ENCODE results near the gene CROT.
"Not testable (repeated sequence)": the region's sequence is repeated elsewhere in the genome, so short reads cannot be mapped to it uniquely, and the experiment has no call there.

The CROT gene

GRCh38 chr7:87345166-87345927 is at the start of gene CROT:
CROT (plus strand) TSS chr7:87345664; CDS start chr7:87349069, 3,405 bp downstream.
- peak; percentile 88 to 93 for DNase-seq

- no peak for DNase-seq
Measured at GRCh38 chr7:87300756-87301155, 44.7 kb upstream of the CROT start.

DNA sequence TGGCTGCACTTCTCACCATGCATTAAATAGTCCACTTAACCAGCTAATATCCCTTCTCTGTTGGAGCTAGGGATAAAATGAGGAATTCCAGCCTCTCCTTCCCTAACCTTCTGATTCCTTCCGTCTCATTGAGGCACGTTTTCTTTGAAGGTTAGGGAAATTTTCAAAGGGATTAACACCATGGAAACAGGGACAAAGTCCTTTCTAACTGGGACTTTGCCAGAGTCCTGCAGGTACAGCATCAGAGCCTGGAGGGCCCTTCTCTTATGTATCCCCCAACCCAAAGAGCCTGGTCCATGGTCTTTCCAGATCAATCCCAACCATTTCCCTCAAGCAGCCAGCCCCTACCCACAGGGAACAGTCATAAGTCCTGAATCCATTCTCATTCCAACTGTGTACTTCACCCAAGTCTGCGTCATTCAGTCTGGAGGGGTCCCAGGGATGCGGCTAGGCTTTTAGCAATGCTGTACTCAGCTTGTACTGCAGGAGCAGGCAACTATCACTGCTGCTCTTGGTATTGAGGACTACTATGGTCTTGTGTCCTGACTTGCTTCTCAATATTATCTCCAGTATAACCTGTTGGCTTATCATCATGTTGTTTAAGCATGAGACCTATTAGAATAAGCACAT is 34.6 kb upstream of the CROT start:
- no peak for DNase-seq

DNA sequence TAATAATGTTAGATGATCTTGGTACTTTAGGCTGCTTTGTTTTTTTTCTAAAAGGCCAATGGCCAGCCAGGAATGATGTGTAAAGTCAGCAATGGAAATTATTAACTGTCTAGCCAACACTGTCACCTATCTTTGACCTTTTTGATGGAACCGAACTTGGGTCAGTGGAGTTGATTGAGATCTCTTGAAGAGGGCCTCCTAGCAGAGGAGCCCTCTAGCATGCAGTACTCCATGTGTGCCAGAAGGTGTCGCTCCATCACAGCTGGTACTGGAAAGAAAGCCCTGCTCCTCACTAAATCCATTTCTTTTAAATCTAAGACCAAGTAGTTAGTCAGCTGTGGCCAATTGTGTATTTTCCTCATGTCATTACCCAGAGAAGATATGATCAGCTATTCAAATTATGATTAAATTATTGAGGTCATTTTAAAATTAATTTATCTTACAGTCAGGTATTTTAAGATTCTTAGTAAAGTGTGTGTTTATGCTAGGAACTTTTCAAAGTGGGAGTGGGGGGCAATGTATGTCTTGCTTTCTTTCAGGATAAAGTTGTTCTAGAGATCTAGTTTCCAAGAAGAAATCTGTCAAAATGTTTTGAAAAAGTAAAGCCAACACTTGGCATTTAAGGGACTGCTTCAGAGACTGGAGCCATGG is 33.1 kb upstream of the CROT start:
- peak; percentile 36 to 79 for DNase-seq

DNA sequence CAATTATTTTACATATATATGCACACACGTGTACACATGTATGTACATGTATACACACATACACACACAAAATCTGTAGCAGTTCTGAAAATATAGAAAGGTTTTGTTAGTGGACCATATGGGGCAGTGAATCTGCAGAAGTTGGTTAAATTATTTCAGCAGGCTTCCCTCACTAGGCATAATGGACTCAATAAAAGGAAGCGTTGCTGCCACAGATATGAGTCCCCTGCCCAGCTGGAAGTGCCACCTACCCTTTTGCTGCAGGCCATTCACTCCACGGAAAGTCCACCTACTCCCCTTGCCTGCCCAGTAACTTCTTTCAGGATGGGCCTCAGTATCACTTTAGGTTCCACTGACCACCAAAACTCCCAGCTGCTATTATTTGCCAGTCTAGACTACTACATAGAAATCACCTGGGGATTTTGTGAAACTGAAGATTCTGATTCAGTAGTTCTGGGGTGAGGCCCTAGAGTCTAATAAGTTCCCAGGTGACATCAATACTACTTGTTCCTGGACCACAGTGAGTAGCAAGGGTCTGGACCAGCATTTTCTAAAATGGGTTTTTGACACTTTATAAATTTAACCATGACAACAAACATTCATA is 29.3 kb upstream of the CROT start:
- no peak for DNase-seq

- peak in 1 of 2 donors; percentile 3 for DNase-seq
Measured at GRCh38 chr7:87316846-87317552, 28.5 kb upstream of the CROT start.

GRCh38 chr7:87317691-87318245 is 27.7 kb upstream of the CROT start:
- DNase-seq = no peak

DNA sequence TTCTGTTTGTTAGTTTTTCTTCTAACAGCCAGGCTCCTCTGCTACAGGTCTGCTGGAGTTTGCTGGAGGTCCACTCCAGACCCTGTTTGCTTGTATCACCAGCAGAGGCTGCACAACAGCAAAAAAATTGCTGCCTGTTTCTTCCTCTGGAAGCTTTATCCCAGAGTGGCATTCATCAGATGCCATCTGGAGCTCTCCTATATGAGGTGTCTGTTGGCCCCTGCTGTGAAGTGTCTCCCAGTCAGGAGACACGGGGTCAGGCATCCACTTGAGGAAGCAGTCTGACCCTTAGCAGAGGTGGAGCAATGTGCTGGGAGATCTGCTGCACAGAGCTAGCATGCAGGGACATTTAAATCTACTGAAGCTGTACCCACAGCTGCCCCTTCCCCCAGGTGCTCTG is 26.7 kb upstream of the CROT start:
- DNase-seq = no peak

GRCh38 chr7:87319154-87319581 is 26.3 kb upstream of the CROT start:
- DNase-seq = not testable (repeated sequence)

- no peak for DNase-seq
Measured at GRCh38 chr7:87322912-87323311, 22.6 kb upstream of the CROT start.

GRCh38 chr7:87325576-87326370 is 19.7 kb upstream of the CROT start:
- DNase-seq = no peak

DNA sequence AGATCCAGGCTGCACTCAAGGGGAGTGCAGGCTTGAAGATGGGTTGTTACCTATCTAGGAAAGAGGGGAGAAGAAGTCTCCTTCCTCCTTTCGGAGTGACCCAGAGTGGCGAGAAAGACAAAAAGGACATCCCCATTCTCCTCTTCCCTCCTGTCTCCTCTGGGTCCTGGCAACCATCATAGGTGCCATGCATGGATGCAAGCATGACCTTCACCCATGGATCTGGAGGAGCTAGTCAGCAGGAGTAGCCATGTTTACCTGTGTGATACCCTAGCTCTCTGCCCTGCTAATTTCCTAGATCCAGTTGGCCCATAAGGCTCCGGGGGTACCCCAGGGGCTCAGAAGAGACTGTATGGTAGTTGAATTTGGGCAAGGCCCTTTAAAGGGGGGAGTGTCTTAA is 17.2 kb upstream of the CROT start:
- no peak for DNase-seq

GRCh38 chr7:87330316-87330715 is 15.1 kb upstream of the CROT start:
- DNase-seq = no peak

DNA sequence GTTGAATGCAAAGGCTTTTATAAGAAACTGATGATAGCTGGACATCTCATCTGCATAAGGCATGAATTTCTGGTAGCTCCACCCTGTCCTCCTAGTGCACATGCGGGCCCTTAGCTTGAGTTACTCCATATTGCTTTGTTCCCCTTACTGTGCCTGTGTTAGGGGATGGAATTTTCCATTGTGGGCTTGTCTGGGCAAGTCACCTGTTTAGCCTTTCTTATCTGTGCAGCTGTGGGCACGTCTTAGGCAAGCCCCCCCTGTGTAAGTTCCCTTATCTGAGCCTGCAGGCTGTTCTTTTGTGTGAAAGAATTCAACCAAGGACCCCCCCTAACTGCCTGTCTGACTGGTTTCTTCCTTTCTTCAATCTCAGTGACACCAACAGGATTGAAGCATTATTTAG is 14.5 kb upstream of the CROT start:
- no peak for DNase-seq

DNA sequence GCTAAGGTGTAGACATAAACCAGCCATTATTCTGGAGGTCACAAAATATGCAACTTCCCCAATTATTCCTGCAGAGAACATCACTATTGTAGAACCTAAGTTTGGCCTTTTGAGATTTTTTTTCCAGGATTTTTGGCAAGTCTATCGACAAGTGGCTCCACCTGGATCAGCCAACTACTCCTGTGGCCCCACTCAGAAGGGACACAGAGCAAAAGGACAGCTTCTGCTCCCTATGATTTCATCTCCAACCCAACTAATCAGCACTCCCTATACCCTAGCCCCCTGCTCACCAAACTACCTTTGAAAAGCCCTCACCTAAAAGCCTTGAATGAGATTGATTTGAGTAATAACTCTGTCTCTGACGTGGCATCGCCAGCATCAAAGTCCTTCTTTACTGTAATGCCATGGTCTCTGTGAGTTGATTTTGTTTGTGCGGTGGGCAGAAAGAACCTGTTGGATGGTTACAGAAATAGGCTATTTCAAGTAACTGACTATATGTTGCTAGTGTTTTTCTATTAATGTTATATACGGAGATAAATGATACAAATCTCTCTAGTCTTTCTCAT is 13.7 kb upstream of the CROT start:
- no peak for DNase-seq

DNA sequence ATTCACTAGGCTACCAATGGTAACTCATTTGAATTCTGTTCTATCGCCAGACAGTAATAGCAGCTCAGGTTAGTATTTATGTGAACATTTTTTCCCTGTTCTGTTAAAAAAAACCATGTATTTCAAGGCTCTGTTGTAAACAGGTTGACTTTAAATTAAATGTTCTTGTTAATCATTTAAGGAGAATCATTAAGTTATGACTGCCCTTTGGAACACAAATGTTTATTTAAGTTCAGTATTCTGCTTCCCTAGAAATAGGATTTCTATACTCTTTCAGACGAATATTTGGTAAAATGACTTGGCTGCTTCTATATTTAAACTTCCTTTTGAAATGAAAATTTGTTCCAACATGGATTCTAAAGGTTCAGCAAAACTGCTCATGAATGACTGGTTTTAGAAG is 13.1 kb upstream of the CROT start:
- no peak for DNase-seq

GRCh38 chr7:87336136-87336535 is 9.3 kb upstream of the CROT start:
- no peak for DNase-seq

GRCh38 chr7:87337331-87337730 is 8.1 kb upstream of the CROT start:
- DNase-seq = no peak

- no peak for DNase-seq
Measured at GRCh38 chr7:87339373-87339897, 6.0 kb upstream of the CROT start.

- no peak for DNase-seq
Measured at GRCh38 chr7:87341441-87341840, 4.0 kb upstream of the CROT start.

- no peak for DNase-seq
Measured at GRCh38 chr7:87342231-87342630, 3.2 kb upstream of the CROT start.

All from inflammatory macrophage treated with lipopolysaccharide for 1 hour (primary cell).